ENCODE data around the gene DCP2. TPM values are rescaled to one million over a fixed set of nuclear protein-coding genes. Genes with fewer than 3 reads are reported as not detected.

DCP2 gene
- total RNA-seq, 5 donors from 2014 or later (not counting 1 experiment from before 2014, with no cell fraction given), result 68.6 to 88.5 (median 71.9) TPM

GRCh38 chr5:112971276-112971675 lies 5.3 kb upstream of the DCP2 start:
- ChIA-PET POLR2A (interaction anchor here in 1 of 2 donors (0.6 kb wide), 1 partner anchor 51 kb away, joined by 3 read pairs; no protein-coding TSS in a partner anchor), CTCF (no interaction called here)
- H3K4me1 Mint-ChIP-seq, result peaks cover 11 to 17% (median 14%) of the 10 kb centered on the region in 3 donors

GRCh38 chr5:112973036-112973435 lies 3.6 kb upstream of the DCP2 start:
- CTCF ChIA-PET, result no interaction called here
- ATAC-seq (replicated peaks in 1 of 4) (no peak), DNase-seq (no peak)
- H3K4me3 Mint-ChIP-seq, result no peak overlapping the region
- H3K4me1 Mint-ChIP-seq, result peaks cover 12 to 27% (median 21%) of the 10 kb centered on the region in 3 donors
- no peak overlapping the region for H3K4me3 ChIP-seq (ENCODE audit: control insufficient read depth in 1 of 2, extremely low read depth in 1 of 2, low read length in 1 of 2)
- H3K27ac Mint-ChIP-seq, result no peak overlapping the region
- no peaks in the 10 kb centered on the region for H3K36me3 ChIP-seq (ENCODE audit: control insufficient read depth in 2 of 2, extremely low read depth in 1 of 2, insufficient read depth in 1 of 2, low read length in 1 of 2)
- H3K27me3 ChIP-seq (replicated peaks in 1 of 2; ENCODE audit: control insufficient read depth in 2 of 2, extremely low read depth in 1 of 2, insufficient read depth in 2 of 2, low read length in 1 of 2), result no peaks in the 10 kb centered on the region
- no peak overlapping the region for H3K27ac ChIP-seq (ENCODE audit: low read length)
- H3K9me3 Mint-ChIP-seq, result no peaks in the 10 kb centered on the region
- no CpG with 5 or more reads among the region's 1 CpG for WGBS (ENCODE audit: insufficient coverage)
- H3K9me3 ChIP-seq, result no peaks in the 10 kb centered on the region
- no peaks in the 10 kb centered on the region for H3K36me3 Mint-ChIP-seq
- POLR2A ChIA-PET, result no interaction called here
- no peaks in the 10 kb centered on the region for H3K27me3 Mint-ChIP-seq
- peaks cover 6 to 11% of the 10 kb centered on the region in 2 experiments for H3K4me1 ChIP-seq (ENCODE audit: control insufficient read depth in 1 of 2, extremely low read depth in 1 of 2, insufficient read depth in 2 of 2, low read length in 2 of 2)

More at GRCh38 chr5:112971276-112971675, 5.3 kb upstream of the DCP2 start:
- Mint-ChIP-seq H3K9me3 (no peaks in the 10 kb centered on the region), H3K27me3 (no peaks in the 10 kb centered on the region), H3K4me3 (no peak overlapping the region), H3K27ac (no peak overlapping the region), H3K36me3 (no peaks in the 10 kb centered on the region)
- DNase-seq, result no peak
- H3K36me3 ChIP-seq (ENCODE audit: control insufficient read depth in 2 of 2, extremely low read depth in 1 of 2, insufficient read depth in 1 of 2, low read length in 1 of 2), result no peaks in the 10 kb centered on the region
- H3K4me3 ChIP-seq (ENCODE audit: control insufficient read depth in 1 of 2, extremely low read depth in 1 of 2, low read length in 1 of 2), result no peak overlapping the region
- ATAC-seq (replicated peaks in 1 of 4), result no peak
- no peaks in the 10 kb centered on the region for H3K27me3 ChIP-seq (replicated peaks in 1 of 2; ENCODE audit: control insufficient read depth in 2 of 2, extremely low read depth in 1 of 2, insufficient read depth in 2 of 2, low read length in 1 of 2)
- peaks cover 4 to 8% of the 10 kb centered on the region in 2 experiments for H3K4me1 ChIP-seq (ENCODE audit: control insufficient read depth in 1 of 2, extremely low read depth in 1 of 2, insufficient read depth in 2 of 2, low read length in 2 of 2)
- H3K9me3 ChIP-seq, result no peaks in the 10 kb centered on the region
- no peak overlapping the region for H3K27ac ChIP-seq (ENCODE audit: low read length)
- WGBS (ENCODE audit: insufficient coverage), result no CpG with 5 or more reads among the region's 4 CpGs

GRCh38 chr5:112973904-112974303 lies 2.7 kb upstream of the DCP2 start:
- WGBS (ENCODE audit: insufficient coverage), result 100% methylated on average over 1 of the region's 1 CpG
- Histone ChIP-seq H3K27ac (ENCODE audit: low read length) (no peak overlapping the region), H3K4me3 (ENCODE audit: control insufficient read depth in 1 of 2, extremely low read depth in 1 of 2, low read length in 1 of 2) (no peak overlapping the region), H3K36me3 (ENCODE audit: control insufficient read depth in 2 of 2, extremely low read depth in 1 of 2, insufficient read depth in 1 of 2, low read length in 1 of 2) (no peaks in the 10 kb centered on the region), H3K9me3 (no peaks in the 10 kb centered on the region), H3K27me3 (replicated peaks in 1 of 2; ENCODE audit: control insufficient read depth in 2 of 2, extremely low read depth in 1 of 2, insufficient read depth in 2 of 2, low read length in 1 of 2) (no peaks in the 10 kb centered on the region), H3K4me1 (ENCODE audit: control insufficient read depth in 1 of 2, extremely low read depth in 1 of 2, insufficient read depth in 2 of 2, low read length in 2 of 2) (peaks cover 12 to 13% of the 10 kb centered on the region in 2 experiments)
- Mint-ChIP-seq H3K27me3 (no peaks in the 10 kb centered on the region), H3K36me3 (no peaks in the 10 kb centered on the region), H3K4me3 (no peak overlapping the region), H3K4me1 (peaks cover 21 to 36% (median 28%) of the 10 kb centered on the region in 3 donors), H3K9me3 (no peaks in the 10 kb centered on the region), H3K27ac (no peak overlapping the region)
- CTCF ChIA-PET, result interaction anchor here in 1 of 2 donors (0.6 kb wide), 1 partner anchor 15 kb away, joined by 3 read pairs; no protein-coding TSS in a partner anchor
- no peak for DNase-seq
- POLR2A ChIA-PET, result no interaction called here
- ATAC-seq (replicated peaks in 1 of 4), result no peak

GRCh38 chr5:112974901-112975300 lies 1.7 kb upstream of the DCP2 start:
- CTCF ChIA-PET, result interaction anchor here (0.5 to 1.9 kb wide), 6 partner anchors 14 to 109 kb away, joined by 3 to 6 read pairs (median 4); partner anchors contain the start of gene REEP5 (in 1 of the 2)
- peak overlapping the region in 1 of 3 donors; percentile 99 for H3K4me3 Mint-ChIP-seq

GRCh38 chr5:112975721-112976431 lies 722 bp upstream of the DCP2 start:
- no peaks in the 10 kb centered on the region for H3K27me3 Mint-ChIP-seq
- peaks cover 39 to 54% (median 44%) of the 10 kb centered on the region in 3 donors for H3K4me1 Mint-ChIP-seq
- Histone ChIP-seq H3K4me1 (ENCODE audit: control insufficient read depth in 1 of 2, extremely low read depth in 1 of 2, insufficient read depth in 2 of 2, low read length in 2 of 2) (peaks cover 13 to 23% of the 10 kb centered on the region in 2 experiments), H3K27me3 (replicated peaks in 1 of 2; ENCODE audit: control insufficient read depth in 2 of 2, extremely low read depth in 1 of 2, insufficient read depth in 2 of 2, low read length in 1 of 2) (no peaks in the 10 kb centered on the region), H3K9me3 (no peaks in the 10 kb centered on the region), H3K4me3 (ENCODE audit: control insufficient read depth in 1 of 2, extremely low read depth in 1 of 2, low read length in 1 of 2) (peak overlapping the region; percentile 94 to 99), H3K36me3 (ENCODE audit: control insufficient read depth in 2 of 2, extremely low read depth in 1 of 2, insufficient read depth in 1 of 2, low read length in 1 of 2) (no peaks in the 10 kb centered on the region), H3K27ac (ENCODE audit: low read length) (peak overlapping the region; percentile 63)
- H3K4me3 Mint-ChIP-seq, result peak overlapping the region; percentile 95 to 99 (median 97)
- no peaks in the 10 kb centered on the region for H3K9me3 Mint-ChIP-seq
- 23% methylated on average over 9 of the region's 11 CpGs for WGBS (ENCODE audit: insufficient coverage)
- ATAC-seq (replicated peaks in 1 of 4), result peak in 2 of 4 experiments; percentile 29 to 36
- peak overlapping the region; percentile 96 to 97 for H3K27ac Mint-ChIP-seq
- H3K36me3 Mint-ChIP-seq, result no peaks in the 10 kb centered on the region
- POLR2A ChIA-PET, result interaction anchor here (0.5 to 1.2 kb wide), 11 partner anchors 9 to 198 kb away, joined by 3 to 13 read pairs (median 4); partner anchors contain the start of gene SRP19 (in 1 of the 2)
- no peak for DNase-seq
- CTCF ChIA-PET, result interaction anchor here (0.6 to 2.0 kb wide), 21 partner anchors 9 to 636 kb away, joined by 3 to 25 read pairs (median 3); partner anchors contain the start of genes REEP5 (in 1 of the 2), SRP19 (in 1 of the 2) and YTHDC2 (in 1 of the 2)

More at GRCh38 chr5:112974901-112975300, 1.7 kb upstream of the DCP2 start:
- WGBS (ENCODE audit: insufficient coverage), result no CpG with 5 or more reads among the region's 1 CpG
- ATAC-seq (replicated peaks in 1 of 4) (no peak), DNase-seq (no peak)
- Mint-ChIP-seq H3K9me3 (no peaks in the 10 kb centered on the region), H3K36me3 (no peaks in the 10 kb centered on the region), H3K27ac (peak overlapping the region; percentile 96 to 97), H3K27me3 (no peaks in the 10 kb centered on the region), H3K4me1 (peaks cover 29 to 46% (median 34%) of the 10 kb centered on the region in 3 donors)
- Histone ChIP-seq H3K27ac (ENCODE audit: low read length) (no peak overlapping the region), H3K4me1 (ENCODE audit: control insufficient read depth in 1 of 2, extremely low read depth in 1 of 2, insufficient read depth in 2 of 2, low read length in 2 of 2) (peaks cover 12 to 19% of the 10 kb centered on the region in 2 experiments), H3K36me3 (ENCODE audit: control insufficient read depth in 2 of 2, extremely low read depth in 1 of 2, insufficient read depth in 1 of 2, low read length in 1 of 2) (no peaks in the 10 kb centered on the region), H3K9me3 (no peaks in the 10 kb centered on the region), H3K4me3 (ENCODE audit: control insufficient read depth in 1 of 2, extremely low read depth in 1 of 2, low read length in 1 of 2) (no peak overlapping the region), H3K27me3 (replicated peaks in 1 of 2; ENCODE audit: control insufficient read depth in 2 of 2, extremely low read depth in 1 of 2, insufficient read depth in 2 of 2, low read length in 1 of 2) (no peaks in the 10 kb centered on the region)
- POLR2A ChIA-PET, result interaction anchor here (0.6 to 0.9 kb wide), 2 partner anchors 13 to 19 kb away, joined by 4 to 6 read pairs; no protein-coding TSS in a partner anchor

GRCh38 chr5:112977440-112977861 lies 853 bp downstream of the DCP2 start:
- no peaks in the 10 kb centered on the region for H3K27me3 Mint-ChIP-seq
- Histone ChIP-seq H3K4me3 (ENCODE audit: control insufficient read depth in 1 of 2, extremely low read depth in 1 of 2, low read length in 1 of 2) (peak overlapping the region; percentile 94 to 99), H3K4me1 (ENCODE audit: control insufficient read depth in 1 of 2, extremely low read depth in 1 of 2, insufficient read depth in 2 of 2, low read length in 2 of 2) (peaks cover 16 to 25% of the 10 kb centered on the region in 2 experiments), H3K27me3 (replicated peaks in 1 of 2; ENCODE audit: control insufficient read depth in 2 of 2, extremely low read depth in 1 of 2, insufficient read depth in 2 of 2, low read length in 1 of 2) (no peaks in the 10 kb centered on the region), H3K36me3 (ENCODE audit: control insufficient read depth in 2 of 2, extremely low read depth in 1 of 2, insufficient read depth in 1 of 2, low read length in 1 of 2) (peaks cover 0 to 5% of the 10 kb centered on the region in 2 donors), H3K9me3 (no peaks in the 10 kb centered on the region), H3K27ac (ENCODE audit: low read length) (peak overlapping the region; percentile 78)
- ChIA-PET CTCF (no interaction called here), POLR2A (no interaction called here)
- H3K27ac Mint-ChIP-seq, result peak overlapping the region; percentile 96 to 97
- H3K4me3 Mint-ChIP-seq, result peak overlapping the region; percentile 95 to 99 (median 97)
- peak in 1 of 35 experiments; percentile 24 for DNase-seq
- H3K9me3 Mint-ChIP-seq, result no peaks in the 10 kb centered on the region
- H3K4me1 Mint-ChIP-seq, result peaks cover 51 to 63% (median 56%) of the 10 kb centered on the region in 3 donors
- WGBS (ENCODE audit: insufficient coverage), result 3% methylated on average over 4 of the region's 16 CpGs
- no peak for ATAC-seq (replicated peaks in 1 of 4)
- H3K36me3 Mint-ChIP-seq, result peaks cover 10% of the 10 kb centered on the region
